ENCODE data around the gene USP10. TPM values are rescaled to one million over a fixed set of nuclear protein-coding genes. Genes with fewer than 3 reads are reported as not detected.

Gene USP10
- total and polyA plus RNA-seq, 2 donors (not counting 1 experiment from before 2014, with no cell fraction given): 48.6 to 59.1 TPM

DNA sequence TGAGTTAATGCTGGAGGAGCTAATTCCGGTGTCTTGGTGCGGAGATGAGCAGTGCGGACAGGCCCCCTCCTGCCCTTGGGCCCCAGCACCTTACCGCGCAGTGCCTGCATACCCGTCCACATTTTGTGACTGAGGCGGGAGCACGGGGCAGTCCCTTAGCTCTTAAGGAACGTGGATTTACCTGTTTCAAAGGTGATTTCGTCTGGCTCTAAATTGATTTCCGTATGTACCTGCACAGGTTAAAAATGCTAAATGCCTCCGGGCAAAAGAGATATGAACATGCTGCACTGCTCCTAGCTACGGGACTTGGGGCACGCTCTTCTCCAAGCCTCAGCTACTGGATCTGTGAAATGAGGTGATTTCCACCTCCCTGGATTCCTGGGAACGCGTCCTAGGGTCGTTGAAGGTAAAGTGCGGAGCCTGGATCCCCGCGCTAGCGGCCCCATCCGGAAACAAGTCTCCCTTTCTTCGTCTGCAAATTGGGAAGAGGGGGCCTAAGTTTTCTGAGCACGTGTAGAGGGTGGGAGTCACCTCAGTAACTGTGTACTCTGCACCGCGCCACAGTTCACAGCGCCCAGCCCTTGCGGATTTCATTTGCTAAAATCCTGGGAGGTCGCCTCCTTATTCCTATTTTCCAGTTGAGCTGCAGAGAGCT lies 119.3 kb downstream of the USP10 start:
- Histone ChIP-seq H3K4me2 (ENCODE audit: extremely low read depth, insufficient read depth, low read length) (peak overlapping the region; percentile 33), H3K4me3 (replicated peaks in 1 of 4; ENCODE audit: control extremely low read depth in 1 of 4, insufficient read depth in 1 of 4, low read depth in 3 of 4, low read length in 4 of 4) (peak overlapping the region in 2 of 4 experiments; percentile 31 to 82), H3K27me3 (ENCODE audit: control insufficient read depth, insufficient read depth, low read length) (no peaks in the 10 kb centered on the region), H4K20me1 (ENCODE audit: control insufficient read depth, extremely low read depth, insufficient read depth, low read length) (no peaks in the 10 kb centered on the region), H3K4me1 (ENCODE audit: control insufficient read depth, extremely low read depth, insufficient read depth, low read length) (peaks cover 10% of the 10 kb centered on the region), H2AFZ (ENCODE audit: low read length) (no peak overlapping the region), H3K79me2 (ENCODE audit: control insufficient read depth, insufficient read depth, low read length) (peaks cover 13% of the 10 kb centered on the region), H3K36me3 (ENCODE audit: control insufficient read depth, insufficient read depth, low read length) (no peaks in the 10 kb centered on the region), H3K9me3 (ENCODE audit: control insufficient read depth, insufficient read depth, low read depth, low read length) (no peaks in the 10 kb centered on the region), H3K27ac (ENCODE audit: insufficient read depth, low read length) (no peak overlapping the region), H3K9ac (ENCODE audit: insufficient read depth, low read length) (no peak overlapping the region)
- TF ChIP-seq EZH2 (IDR thresholded peaks at IDR 0.05; ENCODE audit: low read length, missing control alignments): no peak
- TF ChIP-seq, protein P1, sequence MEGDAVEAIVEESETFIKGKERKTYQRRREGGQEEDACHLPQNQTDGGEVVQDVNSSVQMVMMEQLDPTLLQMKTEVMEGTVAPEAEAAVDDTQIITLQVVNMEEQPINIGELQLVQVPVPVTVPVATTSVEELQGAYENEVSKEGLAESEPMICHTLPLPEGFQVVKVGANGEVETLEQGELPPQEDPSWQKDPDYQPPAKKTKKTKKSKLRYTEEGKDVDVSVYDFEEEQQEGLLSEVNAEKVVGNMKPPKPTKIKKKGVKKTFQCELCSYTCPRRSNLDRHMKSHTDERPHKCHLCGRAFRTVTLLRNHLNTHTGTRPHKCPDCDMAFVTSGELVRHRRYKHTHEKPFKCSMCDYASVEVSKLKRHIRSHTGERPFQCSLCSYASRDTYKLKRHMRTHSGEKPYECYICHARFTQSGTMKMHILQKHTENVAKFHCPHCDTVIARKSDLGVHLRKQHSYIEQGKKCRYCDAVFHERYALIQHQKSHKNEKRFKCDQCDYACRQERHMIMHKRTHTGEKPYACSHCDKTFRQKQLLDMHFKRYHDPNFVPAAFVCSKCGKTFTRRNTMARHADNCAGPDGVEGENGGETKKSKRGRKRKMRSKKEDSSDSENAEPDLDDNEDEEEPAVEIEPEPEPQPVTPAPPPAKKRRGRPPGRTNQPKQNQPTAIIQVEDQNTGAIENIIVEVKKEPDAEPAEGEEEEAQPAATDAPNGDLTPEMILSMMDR (conservative IDR thresholded peaks at IDR 0.05 in 1 of 2, IDR thresholded peaks at IDR 0.05 in 1 of 2; ENCODE audit: low read depth in 1 of 2, low read length in 2 of 2): no peak
- no peak for DNase-seq (ENCODE audit: low read depth in 2 of 2)

- DNase-seq (ENCODE audit: low read depth in 2 of 2): peak; percentile 87 to 90
- Histone ChIP-seq H4K20me1 (ENCODE audit: control insufficient read depth, extremely low read depth, insufficient read depth, low read length) (no peaks in the 10 kb centered on the region), H3K9me3 (ENCODE audit: control insufficient read depth, insufficient read depth, low read depth, low read length) (no peaks in the 10 kb centered on the region), H3K9ac (ENCODE audit: insufficient read depth, low read length) (peak within 1 kb of the TSS; percentile 81), H3K79me2 (ENCODE audit: control insufficient read depth, insufficient read depth, low read length) (peaks cover 17% of the 10 kb centered on the region), H2AFZ (ENCODE audit: low read length) (no peak within 1 kb of the TSS), H3K4me1 (ENCODE audit: control insufficient read depth, extremely low read depth, insufficient read depth, low read length) (peaks cover 13% of the 10 kb centered on the region), H3K4me3 (replicated peaks in 1 of 4; ENCODE audit: control extremely low read depth in 1 of 4, insufficient read depth in 1 of 4, low read depth in 3 of 4, low read length in 4 of 4) (peak within 1 kb of the TSS; percentile 60 to 96 (median 78)), H3K4me2 (ENCODE audit: extremely low read depth, insufficient read depth, low read length) (peak within 1 kb of the TSS; percentile 96), H3K36me3 (ENCODE audit: control insufficient read depth, insufficient read depth, low read length) (no peaks in the 10 kb centered on the region), H3K27ac (ENCODE audit: insufficient read depth, low read length) (peak within 1 kb of the TSS; percentile 55), H3K27me3 (ENCODE audit: control insufficient read depth, insufficient read depth, low read length) (no peaks in the 10 kb centered on the region)
- TF ChIP-seq, protein P1 (conservative IDR thresholded peaks at IDR 0.05 in 1 of 2, IDR thresholded peaks at IDR 0.05 in 1 of 2; ENCODE audit: low read depth in 1 of 2, low read length in 2 of 2): no peak
- no peak for TF ChIP-seq EZH2 (IDR thresholded peaks at IDR 0.05; ENCODE audit: low read length, missing control alignments)
Observed at GRCh38 chr16:84819644-84820304, 120.0 kb downstream of the USP10 start, which contains the start of gene CRISPLD2. Gene CRISPLD2 (plus strand): TSS chr16:84819985. CDS start chr16:84838496, 18,511 bp downstream.

- no peaks in the 10 kb centered on the region for H4K20me1 ChIP-seq (ENCODE audit: control insufficient read depth, extremely low read depth, insufficient read depth, low read length)
- H3K9me3 ChIP-seq (ENCODE audit: control insufficient read depth, insufficient read depth, low read depth, low read length): no peaks in the 10 kb centered on the region
- H3K27ac ChIP-seq (ENCODE audit: insufficient read depth, low read length): peak overlapping the region; percentile 55
- H3K4me2 ChIP-seq (ENCODE audit: extremely low read depth, insufficient read depth, low read length): peak overlapping the region; percentile 96
- peak overlapping the region; percentile 60 to 96 (median 78) for H3K4me3 ChIP-seq (replicated peaks in 1 of 4; ENCODE audit: control extremely low read depth in 1 of 4, insufficient read depth in 1 of 4, low read depth in 3 of 4, low read length in 4 of 4)
- H2AFZ ChIP-seq (ENCODE audit: low read length): no peak overlapping the region
- DNase-seq (ENCODE audit: low read depth in 2 of 2): peak in 1 of 2 donors; percentile 27
- H3K4me1 ChIP-seq (ENCODE audit: control insufficient read depth, extremely low read depth, insufficient read depth, low read length): peaks cover 13% of the 10 kb centered on the region
- H3K79me2 ChIP-seq (ENCODE audit: control insufficient read depth, insufficient read depth, low read length): peaks cover 17% of the 10 kb centered on the region
- H3K27me3 ChIP-seq (ENCODE audit: control insufficient read depth, insufficient read depth, low read length): no peaks in the 10 kb centered on the region
- TF ChIP-seq, protein P1 (conservative IDR thresholded peaks at IDR 0.05 in 1 of 2, IDR thresholded peaks at IDR 0.05 in 1 of 2; ENCODE audit: low read depth in 1 of 2, low read length in 2 of 2): no peak
- TF ChIP-seq EZH2 (IDR thresholded peaks at IDR 0.05; ENCODE audit: low read length, missing control alignments): no peak
- H3K9ac ChIP-seq (ENCODE audit: insufficient read depth, low read length): peak overlapping the region; percentile 81
- no peaks in the 10 kb centered on the region for H3K36me3 ChIP-seq (ENCODE audit: control insufficient read depth, insufficient read depth, low read length)
Observed at GRCh38 chr16:84820305-84820684, 120.5 kb downstream of the USP10 start.
